Tibial nerve (tissue), 4 donors: Measurements from ENCODE around the gene HFM1. TPM values are rescaled to one million over a fixed set of nuclear protein-coding genes. Genes with fewer than 3 reads are reported as not detected.

Source experiments
- DNase-seq, 2 donors: peaks; one replicate each; pipeline ENCODE4 v3.0.0-alpha.2; 2019; ENCODE audit warnings: low spot score in 2 of 2
- H3K27ac ChIP-seq, 4 donors: fragments of 200-600 bp; sonication (generic) in 3 of 4; one replicate each; pipeline ENCODE4 v1.5.1; 2017 to 2019; ENCODE audit warnings: mild to moderate bottlenecking in 1 of 4
- H3K27me3 ChIP-seq, 2 donors: fragments of 200-600 bp; sonication (generic) in 1 of 2; one replicate each; pipeline versions ENCODE4 v1.5.1 to v1.6.0; 2017 to 2019
- H3K36me3 ChIP-seq, 3 donors: fragments of 200-600 bp; sonication (generic); one replicate each; pipeline ENCODE4 v1.5.1; 2018 to 2019
- H3K4me1 ChIP-seq, 4 donors: fragments of 200-600 bp; sonication (generic) in 3 of 4; one replicate each; pipeline ENCODE4 v1.5.1; 2017 to 2019
- H3K4me3 ChIP-seq, 4 donors: fragments of 200-600 bp; sonication (generic) in 3 of 4; one replicate each; pipeline ENCODE4 v1.5.1; 2017 to 2019; ENCODE audit warnings: mild to moderate bottlenecking in 1 of 4, moderate library complexity in 1 of 4
- H3K9me3 ChIP-seq, 4 donors: fragments of 200-600 bp; sonication (generic) in 3 of 4; one replicate each; pipeline ENCODE4 v1.5.1; 2017 to 2019
- CTCF ChIP-seq, 5 experiments: fragments of 200-600 bp in 3 of 5; fragments of 450-650 bp in 2 of 5; sonication (generic) in 3 of 5; IDR thresholded peaks; one replicate each; pipeline ENCODE4 v1.5.1; 2016 to 2019; ENCODE audit warnings: antibody characterized with exemption in 5 of 5, mild to moderate bottlenecking in 3 of 5, moderate library complexity in 2 of 5
- EP300 ChIP-seq, 2 donors: sonication (generic); formaldehyde crosslinking; IDR thresholded peaks; one replicate each; pipeline ENCODE4 v1.6.1; 2017; ENCODE audit warnings: antibody characterized with exemption in 2 of 2, mild to moderate bottlenecking in 1 of 2
- POLR2A ChIP-seq, 2 donors: fragments of 450-650 bp; IDR thresholded peaks; one replicate each; pipeline ENCODE4 v1.6.1; 2017; ENCODE audit warnings: antibody characterized with exemption in 2 of 2, mild to moderate bottlenecking in 2 of 2, moderate library complexity in 2 of 2
- WGBS, 2 donors: methylation state at CpG; one replicate each; pipeline ENCODE4 v1.1.5; 2018; 5-methylcytosine and 5-hydroxymethylcytosine counted together
- total RNA-seq, 4 donors: library from RNA; depleted of rRNA; stranded (reverse); fragments of >200 nt; gene quantifications; one replicate each; pipeline ENCODE4 v1.1.0, GENCODE V29; 2016

Gene HFM1
- total RNA-seq, 4 donors from 2014 or later, result 1.5 to 9.0 (median 2.1) TPM

GRCh38 chr1:91334856-91335255 lies 69.8 kb downstream of the HFM1 start:
- no peak for TF ChIP-seq EP300 (IDR thresholded peaks at IDR 0.05)
- TF ChIP-seq CTCF (IDR thresholded peaks at IDR 0.05), result no peak
- no peak for TF ChIP-seq POLR2A (IDR thresholded peaks at IDR 0.05)
- Histone ChIP-seq H3K27ac (no peak overlapping the region), H3K36me3 (peaks cover 0 to 4% (median 0%) of the 10 kb centered on the region in 3 donors), H3K9me3 (peaks cover 0 to 11% (median 0%) of the 10 kb centered on the region in 4 donors), H3K27me3 (no peaks in the 10 kb centered on the region), H3K4me3 (no peak overlapping the region), H3K4me1 (no peaks in the 10 kb centered on the region)
- no peak for DNase-seq
- WGBS, 2 donors, result 71 to 78% methylated on average over 4 of the region's 4 CpGs

- 95 to 100% methylated on average over 2 of the region's 2 CpGs for WGBS, 2 donors
Observed at GRCh38 chr1:91325456-91325855, 79.2 kb downstream of the HFM1 start.

GRCh38 chr1:91314643-91315042 lies 90.0 kb downstream of the HFM1 start:
- H3K4me1 ChIP-seq, result no peaks in the 10 kb centered on the region
- WGBS, 2 donors, result 92 to 95% methylated on average over 2 of the region's 2 CpGs
- H3K36me3 ChIP-seq, result peaks cover 0 to 15% (median 0%) of the 10 kb centered on the region in 3 donors
- H3K9me3 ChIP-seq, result no peaks in the 10 kb centered on the region
- no peak for DNase-seq
- H3K4me3 ChIP-seq, result no peak overlapping the region
- no peak for TF ChIP-seq CTCF (IDR thresholded peaks at IDR 0.05)
- no peak for TF ChIP-seq EP300 (IDR thresholded peaks at IDR 0.05)
- no peak for TF ChIP-seq POLR2A (IDR thresholded peaks at IDR 0.05)
- no peaks in the 10 kb centered on the region for H3K27me3 ChIP-seq
- no peak overlapping the region for H3K27ac ChIP-seq

More at GRCh38 chr1:91325456-91325855, 79.2 kb downstream of the HFM1 start:
- no peak for DNase-seq
- Histone ChIP-seq H3K36me3 (peaks cover 0 to 25% (median 0%) of the 10 kb centered on the region in 3 donors), H3K9me3 (peaks cover 0 to 4% (median 0%) of the 10 kb centered on the region in 4 donors), H3K27me3 (no peaks in the 10 kb centered on the region), H3K27ac (no peak overlapping the region), H3K4me1 (no peaks in the 10 kb centered on the region), H3K4me3 (no peak overlapping the region)
- TF ChIP-seq EP300 (IDR thresholded peaks at IDR 0.05) (no peak), POLR2A (IDR thresholded peaks at IDR 0.05) (no peak), CTCF (IDR thresholded peaks at IDR 0.05) (no peak)

GRCh38 chr1:91311672-91312071 lies 93.0 kb downstream of the HFM1 start:
- H3K4me3 ChIP-seq, result no peak overlapping the region

DNA sequence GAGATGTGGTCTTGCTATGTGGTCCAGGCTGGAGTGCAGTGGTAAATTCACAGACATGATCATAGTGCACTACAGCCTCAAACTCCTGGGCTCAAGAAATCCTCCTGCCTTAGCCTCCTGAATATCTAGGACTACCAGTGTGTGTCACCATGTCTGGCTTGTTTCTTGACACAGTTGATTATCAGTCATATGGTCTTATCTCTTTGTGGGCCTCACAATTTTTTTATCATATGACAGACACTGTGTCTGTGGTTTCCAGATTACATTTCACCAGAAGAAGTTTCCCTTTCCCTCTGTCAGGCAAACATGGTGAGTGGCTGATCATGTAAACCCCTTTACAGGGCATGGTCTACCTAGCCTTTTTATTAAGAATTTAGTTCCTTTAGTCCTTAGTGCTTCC lies 96.1 kb downstream of the HFM1 start:
- Histone ChIP-seq H3K27ac (no peak overlapping the region), H3K4me1 (no peaks in the 10 kb centered on the region), H3K36me3 (peaks cover 0 to 15% (median 0%) of the 10 kb centered on the region in 3 donors), H3K27me3 (no peaks in the 10 kb centered on the region), H3K9me3 (peaks cover 0 to 20% (median 2%) of the 10 kb centered on the region in 4 donors), H3K4me3 (no peak overlapping the region)
- TF ChIP-seq POLR2A (IDR thresholded peaks at IDR 0.05) (no peak), EP300 (IDR thresholded peaks at IDR 0.05) (no peak), CTCF (IDR thresholded peaks at IDR 0.05) (no peak)
- DNase-seq, result no peak

More at GRCh38 chr1:91311672-91312071, 93.0 kb downstream of the HFM1 start:
- WGBS, 2 donors, result 90% methylated on average over 2 of the region's 2 CpGs
- Histone ChIP-seq H3K4me1 (no peaks in the 10 kb centered on the region), H3K27ac (no peak overlapping the region), H3K36me3 (peaks cover 0 to 15% (median 0%) of the 10 kb centered on the region in 3 donors), H3K9me3 (peaks cover 0 to 18% (median 2%) of the 10 kb centered on the region in 4 donors), H3K27me3 (no peaks in the 10 kb centered on the region)
- TF ChIP-seq CTCF (IDR thresholded peaks at IDR 0.05) (no peak), EP300 (IDR thresholded peaks at IDR 0.05) (no peak), POLR2A (IDR thresholded peaks at IDR 0.05) (no peak)
- DNase-seq, result no peak
